ENCODE results near the gene MACROD1. TPM values are rescaled to one million over a fixed set of nuclear protein-coding genes. Genes with fewer than 3 reads are reported as not detected.
A peak's percentile ranks its signal among the peaks of the same experiment; 100 is the strongest.
"Not testable (repeated sequence)": the region's sequence is repeated elsewhere in the genome, so short reads cannot be mapped to it uniquely, and the experiment has no call there.

Gene MACROD1
- total RNA-seq, 1 experiment from 2014 or later: 29.3 TPM

- DNase-seq (ENCODE audit: extremely low read depth, low read depth): peak; percentile 99
Measured at GRCh38 chr11:64185693-64186491, 20.0 kb upstream of the MACROD1 start, which contains the start of gene STIP1. Gene STIP1 (plus strand): TSS chr11:64186171. CDS start chr11:64186262, 91 bp downstream.

DNA sequence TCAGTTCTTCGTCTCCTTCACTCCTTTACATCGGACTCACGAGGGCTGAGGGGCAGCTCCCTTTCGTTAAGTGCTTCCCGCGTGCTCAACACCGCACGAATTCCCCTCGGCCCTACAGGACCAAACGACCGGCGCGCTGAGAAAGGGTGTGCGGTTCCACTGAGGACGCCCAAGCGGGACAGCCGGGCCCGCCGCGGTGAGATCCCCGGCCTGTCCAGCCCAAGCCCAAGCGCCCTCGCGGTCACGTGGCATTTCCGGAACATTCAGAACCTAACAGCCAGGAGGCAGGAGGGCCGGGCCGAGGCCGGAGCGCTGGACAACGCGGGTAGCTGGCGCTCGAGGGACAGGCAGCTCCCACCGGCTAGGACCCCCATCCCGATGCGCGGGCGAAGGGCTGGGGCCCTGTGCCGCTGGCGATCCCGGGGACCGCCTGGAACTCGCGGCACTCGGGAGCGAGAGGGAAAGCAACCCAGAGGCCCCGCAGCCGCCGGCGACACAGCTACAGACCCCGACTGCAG is 19.3 kb upstream of the MACROD1 start:
- DNase-seq (ENCODE audit: extremely low read depth, low read depth): peak; percentile 61

GRCh38 chr11:64183890-64184289 is 18.0 kb upstream of the MACROD1 start:
- no peak for DNase-seq (ENCODE audit: extremely low read depth, low read depth)

DNA sequence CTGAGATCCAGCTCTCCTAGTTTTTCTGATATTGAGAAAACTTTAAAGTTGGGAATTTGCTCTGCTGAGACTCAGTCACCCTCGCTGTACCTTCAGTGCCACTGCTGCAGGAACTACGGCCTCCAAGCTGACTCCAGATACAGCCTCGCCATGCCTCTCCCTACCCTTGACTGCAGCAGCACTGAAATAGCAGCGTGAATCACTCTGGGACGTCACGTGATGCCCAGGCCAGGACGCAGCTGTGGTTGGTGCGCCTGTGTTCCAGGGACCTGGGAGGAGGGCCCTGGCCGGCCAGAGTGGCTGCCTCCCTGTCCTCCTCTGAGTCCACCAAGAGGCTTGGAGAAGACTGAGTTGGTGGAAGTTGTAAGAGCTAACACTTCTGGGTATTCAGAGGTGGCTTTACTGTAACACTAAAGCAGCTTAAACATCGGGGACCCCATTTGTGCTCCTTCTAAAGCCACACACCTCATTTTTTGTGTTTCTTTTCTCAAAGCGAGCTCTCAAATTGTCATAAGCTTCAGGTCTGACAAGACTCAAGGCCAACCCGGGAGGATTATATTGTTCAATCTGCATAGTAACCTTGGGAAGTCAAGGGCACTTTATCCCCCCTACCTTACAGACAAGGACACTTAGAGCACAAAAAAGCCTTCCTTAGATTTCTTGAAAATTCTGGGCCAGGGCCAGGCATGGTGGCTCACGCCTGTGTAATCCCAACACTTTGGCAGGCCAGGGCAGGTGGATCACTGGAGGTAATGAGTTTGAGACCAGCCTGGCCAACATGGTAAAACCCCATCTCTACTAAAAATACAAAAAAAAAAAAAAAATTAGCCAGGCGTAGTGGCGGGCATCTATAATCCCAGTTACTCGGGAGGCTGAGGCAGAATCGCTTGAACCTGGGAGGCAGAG is 15.8 kb upstream of the MACROD1 start:
- peak; percentile 81 for DNase-seq (ENCODE audit: extremely low read depth, low read depth)

GRCh38 chr11:64180891-64181290 is 15.0 kb upstream of the MACROD1 start:
- DNase-seq (ENCODE audit: extremely low read depth, low read depth): no peak

GRCh38 chr11:64178951-64179639 is 13.2 kb upstream of the MACROD1 start:
- no peak for DNase-seq (ENCODE audit: extremely low read depth, low read depth)

DNA sequence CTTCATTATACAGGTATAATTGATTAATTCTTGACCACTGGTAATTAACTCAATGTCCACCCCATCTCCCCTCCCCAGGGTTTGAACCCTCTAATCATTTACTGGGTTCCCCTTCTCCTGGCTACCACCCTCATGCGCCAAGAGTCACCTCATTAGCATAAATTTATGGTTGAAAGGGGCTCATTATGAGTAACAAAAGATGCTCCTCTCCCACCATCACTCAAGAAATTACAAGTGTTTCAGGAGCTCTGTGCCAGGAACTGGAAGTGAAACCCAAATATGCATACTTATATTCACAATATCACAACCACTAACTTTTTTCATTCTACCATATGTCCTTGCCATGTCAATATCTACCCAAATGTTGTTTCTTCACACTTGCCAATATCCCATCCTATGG is 12.3 kb upstream of the MACROD1 start:
- no peak for DNase-seq (ENCODE audit: extremely low read depth, low read depth)

- no peak for DNase-seq (ENCODE audit: extremely low read depth, low read depth)
Measured at GRCh38 chr11:64176751-64177150, 10.8 kb upstream of the MACROD1 start.

- no peak for DNase-seq (ENCODE audit: extremely low read depth, low read depth)
Measured at GRCh38 chr11:64173616-64174355, 7.9 kb upstream of the MACROD1 start.

DNA sequence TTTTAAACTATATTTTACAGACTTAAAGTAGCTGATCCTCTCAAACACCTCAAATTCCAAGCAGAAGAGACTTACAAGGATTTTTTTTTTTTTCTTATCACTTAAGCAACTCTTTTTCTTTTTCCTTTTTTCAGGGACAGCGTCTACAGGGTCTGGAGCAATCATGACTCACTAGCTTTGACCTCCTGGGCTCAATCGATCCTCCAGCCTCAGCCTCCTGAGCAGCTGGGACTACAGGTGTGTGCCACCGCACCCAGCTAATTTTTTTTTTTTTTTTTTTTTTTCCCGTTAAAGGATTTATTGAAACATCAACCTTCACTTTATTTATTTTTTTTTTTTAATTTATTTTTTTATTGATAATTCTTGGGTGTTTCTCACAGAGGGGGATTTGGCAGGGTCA is 4.5 kb upstream of the MACROD1 start:
- no peak for DNase-seq (ENCODE audit: extremely low read depth, low read depth)

DNA sequence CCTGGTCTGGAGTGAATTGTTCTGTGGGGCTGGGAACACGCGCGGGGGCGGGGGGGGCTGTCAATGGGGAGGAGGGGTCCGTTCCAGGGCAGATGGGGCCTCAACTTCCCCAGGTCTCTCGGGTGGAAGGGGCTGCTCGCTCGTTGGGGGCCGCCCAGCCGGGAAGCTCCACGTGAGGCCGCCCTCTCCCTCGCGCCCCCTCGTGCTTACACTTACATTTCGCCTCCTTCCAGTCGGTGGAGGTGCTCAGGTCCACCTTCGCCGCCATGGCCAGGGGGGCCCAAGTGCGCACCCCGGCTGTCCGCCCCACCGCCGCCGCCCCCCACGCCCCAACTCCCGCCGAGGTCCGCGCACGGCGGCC is 452 bp downstream of the MACROD1 start:
- DNase-seq (ENCODE audit: extremely low read depth, low read depth): no peak

DNA sequence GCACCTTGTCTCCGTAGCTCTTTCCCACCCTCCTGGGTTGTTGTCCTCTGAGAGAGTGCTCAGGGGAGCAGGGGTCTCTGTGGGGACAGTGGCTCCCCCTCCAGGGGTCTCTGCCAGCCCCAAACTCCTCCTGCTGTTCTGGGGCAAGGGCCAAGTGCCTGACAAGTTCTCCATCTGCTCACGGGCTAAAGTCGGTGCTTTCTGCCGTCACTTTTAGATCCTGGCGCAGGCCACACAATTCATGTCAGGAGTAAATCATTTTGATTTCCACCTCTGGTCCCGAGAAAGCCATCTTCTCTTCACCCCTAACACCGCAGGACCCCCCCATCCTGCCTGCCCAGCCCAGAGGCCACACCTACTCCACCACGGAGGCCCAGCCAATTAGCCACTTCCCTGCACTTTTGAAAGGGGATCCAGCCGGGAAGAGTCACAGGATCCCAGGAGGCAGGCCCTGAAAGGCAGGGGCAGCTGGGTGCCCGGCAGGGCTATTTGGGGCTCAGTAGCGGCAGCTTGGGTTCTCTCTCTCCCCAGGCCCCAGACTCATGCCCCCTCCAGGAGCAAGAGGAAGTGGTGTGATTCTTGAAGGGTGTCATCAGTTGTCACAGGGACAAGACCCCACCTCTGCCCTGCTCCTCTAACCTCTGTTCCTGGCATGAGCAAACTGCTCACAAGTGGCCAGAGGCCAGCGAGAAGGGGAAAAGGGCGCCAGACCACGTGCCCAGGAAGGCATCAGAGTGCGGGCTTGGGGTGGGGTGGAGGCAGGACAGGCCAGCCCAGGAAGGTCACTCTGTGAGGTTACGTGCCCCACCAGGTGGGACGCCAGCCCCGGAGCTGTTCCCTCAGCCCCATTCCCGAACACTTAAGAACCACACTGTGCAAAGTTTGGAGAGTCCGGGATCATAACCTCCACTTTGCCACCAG is 1.3 kb downstream of the MACROD1 start:
- no peak for DNase-seq (ENCODE audit: extremely low read depth, low read depth)

DNA sequence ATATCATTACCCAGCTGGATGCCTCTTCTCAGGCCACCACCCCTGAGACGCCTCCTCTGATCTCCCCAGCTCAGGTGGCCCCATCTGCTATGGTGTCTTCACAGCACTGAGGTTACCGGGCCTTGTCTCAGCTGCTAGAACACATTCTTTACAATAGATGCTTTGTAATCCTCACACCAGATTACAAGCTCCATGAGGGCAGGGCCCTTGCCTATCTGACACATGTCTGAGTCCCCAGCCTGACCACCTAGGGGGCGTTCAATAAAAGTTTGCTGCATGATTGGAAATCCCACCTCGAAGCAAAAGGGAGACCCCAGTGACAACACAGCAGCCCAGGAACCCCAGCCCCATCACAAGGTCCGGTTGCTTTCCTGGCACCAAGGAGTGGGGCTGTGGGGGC is 2.0 kb downstream of the MACROD1 start:
- DNase-seq (ENCODE audit: extremely low read depth, low read depth): no peak

GRCh38 chr11:64162769-64163168 is 3.1 kb downstream of the MACROD1 start:
- DNase-seq (ENCODE audit: extremely low read depth, low read depth): not testable (repeated sequence)

GRCh38 chr11:64161037-64161436 is 4.9 kb downstream of the MACROD1 start:
- no peak for DNase-seq (ENCODE audit: extremely low read depth, low read depth)

GRCh38 chr11:64157631-64158394 is 8.1 kb downstream of the MACROD1 start:
- no peak for DNase-seq (ENCODE audit: extremely low read depth, low read depth)

GRCh38 chr11:64156235-64157011 is 9.5 kb downstream of the MACROD1 start:
- DNase-seq (ENCODE audit: extremely low read depth, low read depth): no peak

GRCh38 chr11:64153812-64154211 is 12.1 kb downstream of the MACROD1 start:
- DNase-seq (ENCODE audit: extremely low read depth, low read depth): no peak

All from NCI-H460 (cell line).